Esophagus squamous epithelium (tissue), 5 donors: ENCODE data around the gene FOSL2. TPM values are rescaled to one million over a fixed set of nuclear protein-coding genes. Genes with fewer than 3 reads are reported as not detected.

Experiments
- DNase-seq: peaks from one replicate; lab custom pipeline; 2025; lab: John Stamatoyannopoulos, UW
- H3K27ac ChIP-seq, 4 donors: fragments of 200-600 bp; sonication (generic); one replicate each; pipeline ENCODE4 v1.5.1; 2016 to 2019; ENCODE audit warnings: mild to moderate bottlenecking in 1 of 4
- H3K27me3 ChIP-seq, 4 donors: fragments of 200-600 bp; sonication (generic); 1 replicate in 3 of 4; 2 replicates in 1 of 4; pipeline versions ENCODE4 v1.5.1 to v1.6.0; 2017 to 2021; ENCODE audit warnings: antibody characterized with exemption in 1 of 4
- H3K36me3 ChIP-seq, 3 donors: fragments of 200-600 bp; sonication (generic); one replicate each; pipeline ENCODE4 v1.5.1; 2016 to 2019
- H3K4me1 ChIP-seq, 3 donors: fragments of 200-600 bp; sonication (generic); one replicate each; pipeline ENCODE4 v1.5.1; 2017 to 2019
- H3K4me3 ChIP-seq, 4 donors: fragments of 200-600 bp; sonication (generic); 1 replicate in 3 of 4; 2 replicates in 1 of 4; pipeline ENCODE4 v1.5.1; 2016 to 2019; ENCODE audit warnings: mild to moderate bottlenecking in 2 of 4, moderate library complexity in 1 of 4
- H3K9me3 ChIP-seq, 3 donors: fragments of 200-600 bp; sonication (generic); one replicate each; pipeline ENCODE4 v1.5.1; 2016 to 2019
- POLR2A ChIP-seq, 4 donors: fragments of 450-650 bp; IDR thresholded peaks; one replicate each; pipeline ENCODE4 v1.6.1; 2017; ENCODE audit warnings: antibody characterized with exemption in 4 of 4, mild to moderate bottlenecking in 4 of 4, moderate library complexity in 3 of 4
- WGBS, 2 donors: methylation state at CpG; one replicate each; pipeline ENCODE4 v1.1.5; 2018; 5-methylcytosine and 5-hydroxymethylcytosine counted together
- intact Hi-C: fragments of 100-400 bp; cut with DNase I; formaldehyde crosslinking; loops from one replicate; pipeline ENCODE4 v1.15.0; 2022
- total RNA-seq, 4 donors: library from RNA; depleted of rRNA; stranded (reverse); fragments of >200 nt; gene quantifications; one replicate each; pipeline ENCODE4 v1.1.0, GENCODE V29; 2016
- TF ChIP-seq, protein P1 (sequence below), 6 experiments: fragments of 450-650 bp in 4 of 6; fragments of 200-600 bp in 2 of 6; sonication (generic) in 2 of 6; IDR thresholded peaks; one replicate each; pipeline ENCODE4 v1.5.1; 2016 to 2019; ENCODE audit warnings: antibody characterized with exemption in 6 of 6, mild to moderate bottlenecking in 4 of 6, moderate library complexity in 4 of 6
- donor health status: DM: yes; HTN: yes; CAD: no.

Gene FOSL2
- total RNA-seq, 4 donors from 2014 or later: 100 to 234 (median 144) TPM

- peaks cover 0 to 6% (median 0%) of the 10 kb centered on the region in 3 donors for H3K9me3 ChIP-seq
- peaks cover 0 to 18% (median 0%) of the 10 kb centered on the region in 3 donors for H3K4me1 ChIP-seq
- intact Hi-C loops: no loop called here
- 79 to 90% methylated on average over 3 of the region's 3 CpGs for WGBS, 2 donors
- H3K27ac ChIP-seq: no peak overlapping the region
- no peaks in the 10 kb centered on the region for H3K36me3 ChIP-seq
- H3K4me3 ChIP-seq: no peak overlapping the region
- H3K27me3 ChIP-seq: no peaks in the 10 kb centered on the region
- TF ChIP-seq, protein P1, sequence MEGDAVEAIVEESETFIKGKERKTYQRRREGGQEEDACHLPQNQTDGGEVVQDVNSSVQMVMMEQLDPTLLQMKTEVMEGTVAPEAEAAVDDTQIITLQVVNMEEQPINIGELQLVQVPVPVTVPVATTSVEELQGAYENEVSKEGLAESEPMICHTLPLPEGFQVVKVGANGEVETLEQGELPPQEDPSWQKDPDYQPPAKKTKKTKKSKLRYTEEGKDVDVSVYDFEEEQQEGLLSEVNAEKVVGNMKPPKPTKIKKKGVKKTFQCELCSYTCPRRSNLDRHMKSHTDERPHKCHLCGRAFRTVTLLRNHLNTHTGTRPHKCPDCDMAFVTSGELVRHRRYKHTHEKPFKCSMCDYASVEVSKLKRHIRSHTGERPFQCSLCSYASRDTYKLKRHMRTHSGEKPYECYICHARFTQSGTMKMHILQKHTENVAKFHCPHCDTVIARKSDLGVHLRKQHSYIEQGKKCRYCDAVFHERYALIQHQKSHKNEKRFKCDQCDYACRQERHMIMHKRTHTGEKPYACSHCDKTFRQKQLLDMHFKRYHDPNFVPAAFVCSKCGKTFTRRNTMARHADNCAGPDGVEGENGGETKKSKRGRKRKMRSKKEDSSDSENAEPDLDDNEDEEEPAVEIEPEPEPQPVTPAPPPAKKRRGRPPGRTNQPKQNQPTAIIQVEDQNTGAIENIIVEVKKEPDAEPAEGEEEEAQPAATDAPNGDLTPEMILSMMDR (IDR thresholded peaks at IDR 0.05): no peak
- no peak for TF ChIP-seq POLR2A (IDR thresholded peaks at IDR 0.05)
- no peak for DNase-seq
Observed at GRCh38 chr2:28428486-28428885, 35.8 kb downstream of the FOSL2 start.

GRCh38 chr2:28429636-28430376 is 37.1 kb downstream of the FOSL2 start:
- no peaks in the 10 kb centered on the region for H3K36me3 ChIP-seq
- H3K4me3 ChIP-seq: no peak overlapping the region
- TF ChIP-seq POLR2A (IDR thresholded peaks at IDR 0.05): no peak
- TF ChIP-seq, protein P1 (IDR thresholded peaks at IDR 0.05): no peak
- no peak for DNase-seq
- intact Hi-C loops: no loop called here
- peaks cover 0 to 9% (median 0%) of the 10 kb centered on the region in 3 donors for H3K9me3 ChIP-seq
- H3K27me3 ChIP-seq: no peaks in the 10 kb centered on the region
- no peak overlapping the region for H3K27ac ChIP-seq
- WGBS, 2 donors: 73 to 91% methylated on average over 3 of the region's 3 CpGs
- H3K4me1 ChIP-seq: peaks cover 0 to 17% (median 3%) of the 10 kb centered on the region in 3 donors

GRCh38 chr2:28430377-28430765 is 37.7 kb downstream of the FOSL2 start:
- Histone ChIP-seq H3K27ac (no peak overlapping the region), H3K4me3 (no peak overlapping the region), H3K4me1 (peaks cover 4 to 18% (median 6%) of the 10 kb centered on the region in 3 donors), H3K27me3 (no peaks in the 10 kb centered on the region), H3K9me3 (peaks cover 0 to 9% (median 0%) of the 10 kb centered on the region in 3 donors), H3K36me3 (no peaks in the 10 kb centered on the region)
- WGBS, 2 donors: 77 to 81% methylated on average over 5 of the region's 5 CpGs
- TF ChIP-seq POLR2A (IDR thresholded peaks at IDR 0.05): no peak
- TF ChIP-seq, protein P1 (IDR thresholded peaks at IDR 0.05): no peak
- no peak for DNase-seq
- intact Hi-C loops: no loop called here

GRCh38 chr2:28430788-28431418 is 38.2 kb downstream of the FOSL2 start:
- DNase-seq: no peak
- no peak overlapping the region for H3K27ac ChIP-seq

More at GRCh38 chr2:28430788-28431418, 38.2 kb downstream of the FOSL2 start:
- peaks cover 0 to 9% (median 0%) of the 10 kb centered on the region in 3 donors for H3K9me3 ChIP-seq
- WGBS, 2 donors: 80 to 92% methylated on average over 2 to 6 of the region's 6 CpGs
- H3K4me3 ChIP-seq: no peak overlapping the region
- TF ChIP-seq, protein P1 (IDR thresholded peaks at IDR 0.05): no peak
- no peak for TF ChIP-seq POLR2A (IDR thresholded peaks at IDR 0.05)
- intact Hi-C loops: no loop called here
- no peaks in the 10 kb centered on the region for H3K36me3 ChIP-seq
- H3K27me3 ChIP-seq: no peaks in the 10 kb centered on the region
- H3K4me1 ChIP-seq: peaks cover 6 to 23% (median 12%) of the 10 kb centered on the region in 3 donors
